ENCODE data around the gene HACD2.
"Not testable (repeated sequence)": the region's sequence is repeated elsewhere in the genome, so short reads cannot be mapped to it uniquely, and the experiment has no call there.

DNA sequence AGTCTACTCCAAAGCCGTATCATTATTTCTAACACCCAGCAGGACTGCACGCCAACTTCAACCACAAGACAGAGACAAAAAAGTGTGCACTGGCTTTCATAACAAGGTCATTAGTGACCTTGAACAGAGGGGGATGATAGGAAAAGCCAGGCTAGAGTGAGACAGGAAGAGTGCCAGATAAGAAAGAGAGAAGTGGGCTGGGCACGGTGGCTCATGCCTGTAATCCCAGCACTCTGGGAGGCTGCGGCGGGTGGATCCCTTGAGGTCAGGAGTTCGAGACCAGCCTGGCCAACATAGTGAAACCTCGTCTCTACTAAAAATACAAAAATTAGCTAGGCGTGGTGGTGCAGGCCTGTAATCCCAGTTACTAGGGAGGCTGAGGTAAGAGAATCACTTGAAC, 97.8 kb downstream of the HACD2 start:
- TF ChIP-seq POLR2A (IDR thresholded peaks at IDR 0.05) = not testable (repeated sequence)
- TF ChIP-seq, protein P1, sequence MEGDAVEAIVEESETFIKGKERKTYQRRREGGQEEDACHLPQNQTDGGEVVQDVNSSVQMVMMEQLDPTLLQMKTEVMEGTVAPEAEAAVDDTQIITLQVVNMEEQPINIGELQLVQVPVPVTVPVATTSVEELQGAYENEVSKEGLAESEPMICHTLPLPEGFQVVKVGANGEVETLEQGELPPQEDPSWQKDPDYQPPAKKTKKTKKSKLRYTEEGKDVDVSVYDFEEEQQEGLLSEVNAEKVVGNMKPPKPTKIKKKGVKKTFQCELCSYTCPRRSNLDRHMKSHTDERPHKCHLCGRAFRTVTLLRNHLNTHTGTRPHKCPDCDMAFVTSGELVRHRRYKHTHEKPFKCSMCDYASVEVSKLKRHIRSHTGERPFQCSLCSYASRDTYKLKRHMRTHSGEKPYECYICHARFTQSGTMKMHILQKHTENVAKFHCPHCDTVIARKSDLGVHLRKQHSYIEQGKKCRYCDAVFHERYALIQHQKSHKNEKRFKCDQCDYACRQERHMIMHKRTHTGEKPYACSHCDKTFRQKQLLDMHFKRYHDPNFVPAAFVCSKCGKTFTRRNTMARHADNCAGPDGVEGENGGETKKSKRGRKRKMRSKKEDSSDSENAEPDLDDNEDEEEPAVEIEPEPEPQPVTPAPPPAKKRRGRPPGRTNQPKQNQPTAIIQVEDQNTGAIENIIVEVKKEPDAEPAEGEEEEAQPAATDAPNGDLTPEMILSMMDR (IDR thresholded peaks at IDR 0.05) = not testable (repeated sequence)

All from tibial nerve (tissue), 3 donors.